Mucosa of descending colon (tissue), 3 donors: ENCODE measurements around the gene NR3C1. TPM values are rescaled to one million over a fixed set of nuclear protein-coding genes. Genes with fewer than 3 reads are reported as not detected.

Source experiments
- ATAC-seq: fragments of 200-7000 bp; cut with Tn5 transposase; one replicate; pipeline ENCODE4 v1.9.1; 2020; ENCODE audit warnings: mild to moderate bottlenecking, moderate library complexity
- DNase-seq, 3 donors: peaks; one replicate each; pipeline ENCODE4 v3.0.0-alpha.2; 2020
- H3K36me3 ChIP-seq: fragments of 200-600 bp; one replicate; pipeline ENCODE4 v1.8.0; 2021; ENCODE audit warnings: low read depth, mild to moderate bottlenecking
- H3K4me1 ChIP-seq: fragments of 200-600 bp; one replicate; pipeline ENCODE4 v1.8.0; 2021; ENCODE audit warnings: low read depth, mild to moderate bottlenecking
- H3K4me3 ChIP-seq: fragments of 200-600 bp; one replicate; pipeline ENCODE4 v1.8.0; 2021; ENCODE audit warnings: mild to moderate bottlenecking
- H3K9me3 ChIP-seq: fragments of 200-600 bp; one replicate; pipeline ENCODE4 v1.8.0; 2021; ENCODE audit warnings: mild to moderate bottlenecking
- CTCF ChIP-seq: fragments of 200-600 bp; IDR thresholded peaks from one replicate; pipeline ENCODE4 v1.8.0; 2022; ENCODE audit warnings: antibody characterized with exemption, mild to moderate bottlenecking
- intact Hi-C, 2 donors: fragments of 100-400 bp; cut with DNase I in 1 of 2; cut with micrococcal nuclease in 1 of 2; formaldehyde crosslinking; loops; one replicate each; pipeline versions ENCODE4 v1.11.0 to v1.11.1; 2022; cut with DNase I, micrococcal nuclease
- total RNA-seq, 3 donors: library from RNA; stranded (reverse); fragmentation: NEBNext Ultra II Directional in 2 of 3; extraction: Animal tissue kit (Norgen Biotek cat#: 25700) in 2 of 3; gene quantifications; one replicate each; pipeline versions ENCODE4 v1.2.1 to v1.2.4, GENCODE V29; 2021 to 2023
- donor health status: DM: no; HTN: no; CAD: no; lungs with moderate emphysema.
- donor health status: DM: no; HTN: no; CAD: no.
- donor health status: DM: no; HTN: yes; CAD: no.

Gene NR3C1
- total RNA-seq, 3 donors from 2014 or later: 25.6 to 59.0 (median 27.7) TPM

- ATAC-seq: no peak
- TF ChIP-seq CTCF: no peak
Measured at GRCh38 chr5:143259254-143259605, 144.3 kb downstream of the NR3C1 start.

GRCh38 chr5:143258559-143259253 lies 144.8 kb downstream of the NR3C1 start:
- H3K36me3 ChIP-seq: no peaks in the 10 kb centered on the region
- no peak for ATAC-seq
- intact Hi-C loops: no loop called here

More at GRCh38 chr5:143259254-143259605, 144.3 kb downstream of the NR3C1 start:
- no peak for DNase-seq
- intact Hi-C loops: no loop called here
- H3K4me3 ChIP-seq: no peak overlapping the region
- no peaks in the 10 kb centered on the region for H3K9me3 ChIP-seq
- H3K4me1 ChIP-seq: no peaks in the 10 kb centered on the region
- no peaks in the 10 kb centered on the region for H3K36me3 ChIP-seq

GRCh38 chr5:143254819-143255218 lies 148.7 kb downstream of the NR3C1 start:
- no peaks in the 10 kb centered on the region for H3K9me3 ChIP-seq
- intact Hi-C loops: no loop called here
- no peaks in the 10 kb centered on the region for H3K36me3 ChIP-seq
- TF ChIP-seq CTCF: no peak
- no peak overlapping the region for H3K4me3 ChIP-seq
- DNase-seq (no peak), ATAC-seq (no peak)
- no peaks in the 10 kb centered on the region for H3K4me1 ChIP-seq

More at GRCh38 chr5:143258559-143259253, 144.8 kb downstream of the NR3C1 start:
- no peak overlapping the region for H3K4me3 ChIP-seq
- H3K4me1 ChIP-seq: no peaks in the 10 kb centered on the region
- no peak for DNase-seq
- H3K9me3 ChIP-seq: no peaks in the 10 kb centered on the region
- no peak for TF ChIP-seq CTCF

GRCh38 chr5:143251946-143252345 lies 151.5 kb downstream of the NR3C1 start:
- Histone ChIP-seq H3K4me3 (no peak overlapping the region), H3K36me3 (no peaks in the 10 kb centered on the region), H3K4me1 (no peaks in the 10 kb centered on the region), H3K9me3 (no peaks in the 10 kb centered on the region)
- no peak for ATAC-seq
- no peak for DNase-seq
- no peak for TF ChIP-seq CTCF
- intact Hi-C loops: no loop called here

- Histone ChIP-seq H3K36me3 (no peaks in the 10 kb centered on the region), H3K9me3 (no peaks in the 10 kb centered on the region), H3K4me3 (no peak overlapping the region), H3K4me1 (no peaks in the 10 kb centered on the region)
- intact Hi-C loops: no loop called here
- no peak for DNase-seq
- no peak for TF ChIP-seq CTCF
- no peak for ATAC-seq
Measured at GRCh38 chr5:143251190-143251589, 152.3 kb downstream of the NR3C1 start.

- intact Hi-C loops: no loop called here
- Histone ChIP-seq H3K36me3 (no peaks in the 10 kb centered on the region), H3K4me3 (no peak overlapping the region), H3K9me3 (no peaks in the 10 kb centered on the region), H3K4me1 (no peaks in the 10 kb centered on the region)
- ATAC-seq (no peak), DNase-seq (no peak)
- TF ChIP-seq CTCF: no peak
Measured at GRCh38 chr5:143249851-143250250, 153.6 kb downstream of the NR3C1 start.
